ENCODE data around the gene COL13A1. TPM values are rescaled to one million over a fixed set of nuclear protein-coding genes. Genes with fewer than 3 reads are reported as not detected.

The COL13A1 gene
- polyA plus RNA-seq, 1 donor: 11.0 TPM

DNA sequence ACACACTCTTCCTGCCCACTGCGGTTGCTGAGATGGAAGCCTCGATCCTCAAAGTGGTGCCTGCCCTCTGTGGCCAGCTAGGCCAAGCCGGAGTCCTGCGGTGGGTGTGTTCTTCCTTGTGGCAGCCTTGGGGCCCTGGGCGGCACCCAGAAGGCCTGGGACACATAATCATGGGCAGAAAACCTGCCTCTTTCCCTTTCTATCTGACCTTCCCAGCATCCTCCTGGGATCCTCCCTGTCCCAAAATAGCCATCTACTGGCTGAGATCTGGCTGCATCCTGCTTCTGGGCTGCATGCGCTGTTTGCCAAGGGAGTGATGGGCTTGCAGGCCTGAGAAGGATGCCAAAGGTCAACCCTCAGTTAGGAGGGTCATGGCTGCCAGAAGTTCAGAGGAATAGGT lies 23.9 kb downstream of the COL13A1 start:
- DNase-seq: no peak

DNA sequence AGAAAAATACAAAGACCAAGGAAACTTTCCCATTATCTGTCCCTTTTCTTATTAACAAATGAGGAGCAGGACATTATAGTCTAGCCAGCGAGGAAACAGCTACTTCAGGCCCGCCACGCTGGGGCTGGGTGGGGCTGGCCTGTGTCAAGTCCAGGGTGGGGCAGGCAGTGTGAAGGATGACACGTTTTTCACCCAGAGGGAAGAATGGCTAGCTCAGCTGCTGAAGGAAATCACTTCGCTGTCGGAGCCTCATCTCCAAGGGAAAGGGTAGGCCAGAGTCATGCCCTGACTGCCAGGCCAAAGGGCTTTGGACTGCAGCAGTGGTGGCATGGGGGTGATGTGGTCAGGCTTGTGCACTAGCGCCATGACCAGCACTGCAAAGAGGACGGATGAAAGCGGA lies 24.4 kb downstream of the COL13A1 start:
- no peak for DNase-seq

DNA sequence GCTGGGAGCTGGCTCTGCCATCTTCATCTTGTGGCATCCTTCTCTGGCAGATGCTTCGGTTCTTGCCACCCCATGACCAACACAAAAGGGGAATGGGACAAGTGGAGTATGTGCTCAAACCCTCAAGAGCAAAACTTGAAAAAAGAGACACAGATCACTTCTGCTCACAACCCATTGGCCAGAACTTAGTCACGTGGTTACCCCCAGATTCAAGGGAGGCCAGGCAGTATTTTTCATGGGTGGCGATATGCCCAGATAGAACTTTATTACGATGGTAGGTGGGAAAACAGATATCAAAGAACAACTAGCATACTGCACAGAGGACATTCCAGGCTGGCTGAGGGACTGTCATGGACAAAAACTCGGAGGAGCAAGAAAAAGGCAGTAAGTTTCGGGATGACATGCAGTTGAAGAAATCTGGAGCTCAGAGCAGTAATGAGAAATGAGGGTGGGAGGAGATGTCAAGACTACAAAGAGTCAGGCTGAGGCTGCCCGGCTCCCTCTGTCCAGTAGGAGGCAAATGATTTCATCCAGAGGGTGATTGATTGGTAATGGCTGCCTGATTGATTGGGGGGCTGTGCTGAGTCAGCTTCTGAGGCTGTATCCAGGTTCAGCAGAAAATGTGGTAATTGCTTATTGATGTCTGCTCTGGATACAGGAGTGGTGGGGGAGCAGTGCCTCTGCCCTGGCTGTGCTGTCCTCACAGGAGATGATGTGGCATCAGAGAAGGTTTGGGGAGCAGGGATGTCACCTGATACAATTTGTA lies 25.3 kb downstream of the COL13A1 start:
- no peak for DNase-seq

DNA sequence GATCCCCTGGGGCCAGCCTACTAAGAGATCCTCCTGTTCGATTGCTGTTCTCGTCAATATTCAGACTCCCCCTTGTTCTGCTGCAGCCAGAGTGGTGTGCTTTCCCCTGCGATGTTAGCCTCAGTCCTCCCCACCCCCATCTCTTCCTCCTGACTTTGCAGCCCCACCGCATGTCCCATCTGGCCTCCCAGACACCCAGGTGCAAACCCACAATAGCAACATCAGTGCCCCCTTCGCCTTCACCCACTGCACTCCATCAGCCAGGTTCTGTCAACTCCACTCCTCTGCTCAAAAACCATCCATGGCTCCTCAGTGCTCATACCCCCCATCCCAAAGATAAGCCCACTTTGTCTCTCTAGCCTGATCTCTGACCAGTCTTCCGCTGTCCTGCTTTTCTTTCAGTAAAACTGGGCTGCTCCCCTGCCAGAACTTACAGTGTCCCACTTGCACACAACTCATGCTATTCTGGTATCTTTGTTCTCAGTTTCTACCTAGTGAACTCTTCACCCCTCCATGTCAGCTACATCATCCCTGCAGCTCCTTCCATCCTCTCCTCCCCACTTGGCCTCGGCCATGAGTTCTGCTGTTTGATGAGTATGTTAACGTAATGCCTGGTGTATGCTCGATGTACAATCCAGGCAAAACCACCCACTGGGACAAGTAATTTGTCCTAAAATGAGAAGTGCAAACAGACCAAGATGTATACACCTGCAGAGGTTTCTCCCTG lies 26.6 kb downstream of the COL13A1 start:
- DNase-seq: no peak

- DNase-seq: no peak
These were observed 28.1 kb downstream of the COL13A1 start for GRCh38 chr10:69829775-69830174.

GRCh38 chr10:69831231-69831855 lies 29.6 kb downstream of the COL13A1 start:
- no peak for DNase-seq

GRCh38 chr10:69835233-69835632 lies 33.5 kb downstream of the COL13A1 start:
- DNase-seq: no peak

DNA sequence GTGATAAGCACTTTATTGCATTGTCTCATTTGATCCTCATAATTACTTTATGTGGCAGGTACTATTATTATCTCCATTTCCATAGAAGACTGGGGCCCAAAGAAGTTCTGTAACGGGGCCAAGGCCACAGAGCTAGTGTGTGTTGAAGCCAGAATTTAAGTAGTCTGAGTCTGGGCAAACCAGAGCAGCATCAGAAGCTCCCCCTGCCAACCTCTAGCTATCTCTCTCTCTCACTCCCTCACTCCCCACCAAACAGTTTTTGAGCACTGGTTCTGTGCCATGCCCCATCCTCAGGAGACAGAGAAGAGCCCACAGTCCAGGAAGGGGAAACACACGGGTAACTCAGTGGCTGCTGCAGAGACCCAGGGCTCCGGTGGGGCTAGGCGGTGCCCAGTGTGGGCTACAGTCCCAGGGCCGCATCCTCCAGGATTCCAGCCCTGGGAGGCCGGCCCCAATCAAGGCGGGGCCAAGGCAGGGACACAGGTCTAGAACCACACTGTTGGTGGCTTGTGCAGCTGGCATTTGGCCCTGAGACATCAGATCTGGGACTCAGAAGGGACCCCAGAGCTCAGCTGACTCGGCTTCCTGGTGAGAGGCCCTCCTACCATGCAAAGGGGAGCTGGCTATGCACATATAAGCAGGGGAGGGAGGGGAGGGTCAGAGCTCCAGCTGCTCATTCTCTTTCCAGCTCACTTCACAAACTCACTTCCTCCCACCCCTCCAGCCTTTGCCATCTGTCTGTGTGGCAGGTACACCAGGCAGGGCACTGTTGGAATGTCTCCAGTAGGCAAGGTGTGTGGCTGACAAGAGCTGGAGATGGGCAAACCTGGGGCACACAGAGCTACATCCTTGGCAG lies 34.4 kb downstream of the COL13A1 start:
- DNase-seq: no peak

GRCh38 chr10:69836731-69837030 lies 35.0 kb downstream of the COL13A1 start:
- DNase-seq: no peak

DNA sequence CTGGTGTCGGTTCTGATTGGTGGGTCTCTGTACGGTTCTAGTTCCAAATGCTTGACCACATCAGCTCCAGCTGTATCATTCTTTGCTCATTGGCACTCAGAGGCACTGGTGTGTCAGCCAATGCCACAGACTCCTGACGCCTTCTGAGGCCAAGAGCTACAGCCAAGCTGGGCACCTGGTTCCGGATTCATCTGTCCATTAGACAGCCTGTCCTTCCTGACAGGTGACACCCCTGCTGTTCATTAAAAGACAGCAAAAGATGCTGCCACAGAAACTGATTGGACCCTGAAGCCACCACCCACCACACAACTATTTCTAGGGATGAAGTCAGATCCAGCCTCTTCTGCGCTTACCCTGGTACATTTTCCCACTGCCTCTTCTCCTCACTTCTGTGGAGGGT lies 35.6 kb downstream of the COL13A1 start:
- no peak for DNase-seq

DNA sequence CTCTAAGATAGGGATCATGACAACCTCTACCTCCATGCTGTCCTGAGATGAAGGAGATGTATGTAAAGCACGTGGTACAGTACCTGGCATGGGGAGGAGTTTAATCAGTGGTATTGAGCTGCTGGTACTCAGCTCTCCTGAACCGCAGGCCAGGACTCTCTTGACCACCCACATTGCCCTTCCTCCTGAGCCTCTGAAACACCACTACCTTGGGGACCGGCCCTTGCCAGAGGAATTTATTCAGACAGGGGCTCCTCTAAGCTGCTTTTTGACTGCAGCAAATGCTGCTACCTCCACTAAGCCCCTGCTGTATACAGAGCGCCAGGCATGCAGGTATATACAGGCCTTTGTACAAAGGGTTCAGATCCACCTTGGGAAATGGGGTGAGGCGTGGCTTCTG lies 36.7 kb downstream of the COL13A1 start:
- no peak for DNase-seq

DNA sequence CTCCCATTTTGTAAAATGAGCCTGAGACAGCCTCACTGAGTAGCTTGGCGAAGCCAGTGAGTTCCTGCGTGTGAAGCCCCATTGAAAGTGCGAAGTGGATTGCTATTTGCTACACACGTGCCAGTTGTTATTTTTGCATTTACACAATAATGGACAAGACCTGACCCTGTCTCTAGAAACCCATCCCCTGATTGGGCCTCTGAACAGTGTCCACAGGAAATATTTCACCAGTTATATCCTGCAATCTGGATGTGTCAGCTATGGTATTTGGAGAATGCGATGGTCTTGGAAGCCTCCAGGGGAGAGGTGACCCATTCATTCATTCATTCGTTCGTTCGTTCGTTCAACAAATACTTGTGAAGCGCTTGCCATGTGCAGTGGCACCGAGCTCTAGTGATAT lies 37.1 kb downstream of the COL13A1 start:
- DNase-seq: no peak

- DNase-seq: no peak
These were observed 38.1 kb downstream of the COL13A1 start for GRCh38 chr10:69839696-69840345.

GRCh38 chr10:69840773-69841172 lies 39.1 kb downstream of the COL13A1 start:
- DNase-seq: no peak

DNA sequence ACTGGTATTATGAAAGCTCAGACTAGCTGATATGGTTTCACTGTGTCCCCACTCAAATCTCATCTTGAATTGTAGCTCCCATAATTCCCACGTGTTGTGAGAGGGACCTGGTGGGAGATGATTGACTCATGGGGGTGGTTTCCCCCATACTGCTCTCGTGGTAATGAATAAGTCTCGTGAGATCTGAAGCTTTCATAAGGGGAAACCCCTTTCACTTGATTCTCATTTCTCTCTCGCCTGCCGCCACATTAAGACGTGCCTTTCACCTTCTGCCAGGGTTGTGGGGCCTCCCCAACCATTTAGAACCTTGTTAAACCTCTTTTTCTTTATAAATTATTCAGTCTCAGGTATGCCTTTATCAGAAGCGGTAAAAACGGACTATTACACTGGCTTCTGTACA lies 40.3 kb downstream of the COL13A1 start:
- no peak for DNase-seq

- DNase-seq: no peak
These were observed 41.2 kb downstream of the COL13A1 start for GRCh38 chr10:69842882-69843281.

- no peak for DNase-seq
These were observed 42.2 kb downstream of the COL13A1 start for GRCh38 chr10:69843923-69844322.

GRCh38 chr10:69844698-69845097 lies 43.0 kb downstream of the COL13A1 start:
- DNase-seq: no peak

GRCh38 chr10:69845574-69846292 lies 44.0 kb downstream of the COL13A1 start:
- no peak for DNase-seq

- no peak for DNase-seq
These were observed 44.7 kb downstream of the COL13A1 start for GRCh38 chr10:69846293-69846921.

DNA sequence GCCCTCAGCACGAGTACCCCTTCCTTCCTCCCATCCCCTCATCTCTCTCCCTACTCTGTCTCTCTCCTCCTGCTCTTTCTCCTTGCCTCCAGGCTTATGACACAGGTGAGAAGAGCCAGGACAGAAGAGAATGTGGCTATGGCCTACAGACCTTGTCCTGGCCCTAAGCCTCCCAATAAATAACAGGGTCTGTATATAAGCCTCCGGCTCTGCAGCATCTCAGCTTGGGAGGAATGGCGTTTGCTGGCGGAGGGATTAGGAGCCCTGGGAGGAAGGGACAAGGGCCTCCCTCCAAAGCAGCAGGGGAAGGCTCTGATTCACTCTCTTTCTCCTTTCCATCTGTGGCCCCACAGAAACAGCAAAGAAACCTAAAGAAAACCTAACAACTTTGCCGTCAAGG lies 45.8 kb downstream of the COL13A1 start:
- no peak for DNase-seq

Data from hindlimb muscle (tissue), 1 donor.